ENCODE data around the gene TEX54.
"Not testable (repeated sequence)": the region's sequence is repeated elsewhere in the genome, so short reads cannot be mapped to it uniquely, and the experiment has no call there.

Gene TEX54

DNA sequence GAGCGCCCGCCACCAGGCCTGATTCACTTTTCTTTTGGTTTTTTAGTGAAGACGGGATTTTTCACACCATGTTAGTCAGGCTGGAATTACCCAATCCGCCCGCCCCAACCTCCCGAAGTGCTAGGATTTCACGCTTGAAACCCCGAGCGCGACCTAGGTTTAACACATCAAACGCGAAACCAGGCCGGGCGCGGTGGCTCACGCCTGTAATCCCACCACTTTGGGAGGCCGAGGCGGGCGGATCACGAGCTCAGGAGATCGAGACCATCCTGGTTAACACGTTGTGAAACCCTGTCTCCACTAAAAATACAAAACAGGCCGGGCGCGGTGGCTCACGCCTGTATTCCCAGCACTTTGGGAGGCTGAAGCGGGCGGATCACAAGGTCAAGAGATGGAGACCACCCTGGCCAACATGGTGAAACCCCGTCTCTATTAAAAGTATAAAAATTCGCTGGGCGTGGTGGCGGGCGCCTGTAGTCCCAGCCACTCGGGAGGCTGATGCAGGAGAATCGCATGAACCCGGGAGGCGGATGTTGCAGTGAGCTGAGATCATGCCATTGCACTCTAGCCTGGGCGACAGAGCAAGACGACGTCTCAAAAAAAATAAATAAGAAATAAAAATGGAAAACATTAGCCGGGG is 8.2 kb upstream of the TEX54 start:
- Histone ChIP-seq H3K27ac (peak overlapping the region; percentile 82 to 100 (median 98)), H3K4me3 (peak overlapping the region; percentile 61 to 96 (median 82))

GRCh38 chr11:62839050-62839945 is 6.7 kb upstream of the TEX54 start, which contains the start of gene WDR74:
WDR74 (minus strand) TSS chr11:62839590; CDS start chr11:62839570, 20 bp downstream.
- H3K4me3 ChIP-seq = peak within 1 kb of the TSS; percentile 61 to 96 (median 82)
- peak within 1 kb of the TSS; percentile 82 to 100 (median 98) for H3K27ac ChIP-seq

DNA sequence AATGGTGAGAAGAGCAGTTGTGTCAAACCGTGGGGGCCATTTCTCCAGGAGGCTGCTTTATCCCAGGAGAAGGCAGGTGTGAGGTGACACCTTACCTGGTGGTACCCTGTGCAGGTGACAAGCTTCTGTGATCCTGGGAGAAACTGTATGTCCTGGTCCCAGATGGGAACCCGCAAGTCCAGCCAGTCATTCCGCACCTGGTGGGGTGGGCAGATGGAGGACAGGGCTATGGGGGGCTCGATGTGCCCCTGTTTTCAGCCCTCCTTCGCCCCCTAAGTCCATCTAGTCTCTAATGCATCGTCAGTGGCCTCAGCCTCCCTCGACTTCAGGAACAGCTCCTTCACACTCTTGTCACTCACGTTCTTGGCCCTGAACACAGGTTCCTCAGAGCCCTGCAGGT is 2.7 kb upstream of the TEX54 start:
- Histone ChIP-seq H3K27ac (no peak overlapping the region), H3K4me3 (no peak overlapping the region)

DNA sequence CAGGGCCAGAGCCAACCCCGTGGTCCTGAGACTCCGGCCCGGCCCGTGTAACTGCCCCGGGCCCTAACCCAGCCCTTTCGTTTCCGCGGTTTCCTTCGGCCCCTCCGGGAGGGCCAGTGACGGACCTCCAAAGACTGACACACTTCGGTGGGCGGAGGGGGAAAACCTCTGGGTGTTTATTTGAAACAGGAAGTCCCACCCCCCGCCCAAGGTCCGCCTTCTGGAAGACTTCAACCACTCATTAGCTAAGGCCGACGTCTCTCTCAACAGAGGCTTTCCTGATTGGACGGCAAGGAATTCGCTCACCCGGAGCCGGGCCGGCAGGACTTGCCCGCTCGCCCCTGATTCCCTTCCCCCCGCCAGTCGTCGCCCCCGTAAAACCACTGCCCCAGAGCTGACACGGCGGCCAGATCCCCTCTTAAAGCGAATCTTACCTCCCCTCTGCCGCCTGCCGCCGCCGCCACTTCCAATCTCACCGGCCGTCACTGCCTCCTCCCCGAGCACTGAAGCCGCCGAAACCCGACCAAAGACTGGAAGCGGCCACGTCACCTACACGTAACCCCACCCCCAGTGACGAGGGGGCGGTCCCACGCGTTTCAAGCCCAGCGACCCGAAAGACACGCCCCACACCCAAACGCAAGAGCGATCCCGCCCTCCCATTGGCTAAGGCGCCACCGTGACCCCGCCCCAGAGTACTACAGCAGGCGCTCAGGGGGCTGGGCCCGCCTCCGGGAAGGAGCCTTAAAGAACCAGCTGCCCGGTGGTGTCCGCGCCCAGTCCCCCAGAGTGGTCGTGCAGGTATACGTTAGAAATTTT is 913 bp downstream of the TEX54 start, which contains the start of gene STX5:
Gene STX5 (minus strand): TSS at position 532 of the 816 bp plus-strand sequence. CDS start 808 bp downstream, outside the sequence.
- Histone ChIP-seq H3K27ac (peak within 1 kb of the TSS; percentile 76 to 99 (median 95)), H3K4me3 (peak within 1 kb of the TSS; percentile 73 to 98 (median 92))

- Histone ChIP-seq H3K27ac (peak overlapping the region; percentile 13 to 99 (median 95)), H3K4me3 (peak overlapping the region; percentile 73 to 98 (median 92))
Measured at GRCh38 chr11:62830904-62831519, 1.6 kb downstream of the TEX54 start.

- H3K27ac ChIP-seq, H3K4me3 ChIP-seq: not testable (repeated sequence)
Measured at GRCh38 chr11:62828130-62828529, 4.5 kb downstream of the TEX54 start.

GRCh38 chr11:62823677-62824076 is 9.0 kb downstream of the TEX54 start:
- Histone ChIP-seq H3K4me3 (no peak overlapping the region), H3K27ac (no peak overlapping the region)

GRCh38 chr11:62817129-62817528 is 15.5 kb downstream of the TEX54 start:
- Histone ChIP-seq H3K27ac (peak overlapping the region in 2 of 21 experiments; percentile 25 to 57), H3K4me3 (no peak overlapping the region)

GRCh38 chr11:62816557-62816956 is 16.1 kb downstream of the TEX54 start:
- H3K27ac ChIP-seq = peak overlapping the region in 1 of 21 experiments; percentile 57
- no peak overlapping the region for H3K4me3 ChIP-seq

DNA sequence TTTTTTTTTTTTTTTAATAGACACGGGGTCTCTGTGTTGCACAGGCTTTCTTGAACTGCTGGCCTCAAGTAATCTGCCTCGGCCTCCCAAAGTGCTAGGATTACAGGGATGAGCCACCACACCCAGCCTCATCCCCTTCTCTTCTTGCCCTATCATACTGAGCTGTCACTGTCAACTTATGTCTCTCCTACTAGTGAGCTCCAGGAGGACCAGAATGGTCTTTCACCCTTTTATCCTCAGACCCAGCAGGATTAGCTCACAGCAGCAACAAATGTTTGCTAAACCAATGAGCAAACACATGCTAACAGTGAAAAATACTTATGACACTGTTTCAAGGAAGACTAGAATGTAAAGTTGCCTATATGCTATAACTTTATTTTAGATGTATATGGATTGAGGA is 21.0 kb downstream of the TEX54 start:
- H3K27ac ChIP-seq = no peak overlapping the region
- no peak overlapping the region for H3K4me3 ChIP-seq

- H3K27ac ChIP-seq = no peak overlapping the region
- no peak overlapping the region for H3K4me3 ChIP-seq
Measured at GRCh38 chr11:62810748-62811147, 21.9 kb downstream of the TEX54 start.

GRCh38 chr11:62806611-62807121 is 26.0 kb downstream of the TEX54 start:
- Histone ChIP-seq H3K4me3 (peak overlapping the region in 1 of 7 experiments; percentile 96), H3K27ac (peak overlapping the region in 19 of 21 experiments; percentile 71 to 98 (median 92))

DNA sequence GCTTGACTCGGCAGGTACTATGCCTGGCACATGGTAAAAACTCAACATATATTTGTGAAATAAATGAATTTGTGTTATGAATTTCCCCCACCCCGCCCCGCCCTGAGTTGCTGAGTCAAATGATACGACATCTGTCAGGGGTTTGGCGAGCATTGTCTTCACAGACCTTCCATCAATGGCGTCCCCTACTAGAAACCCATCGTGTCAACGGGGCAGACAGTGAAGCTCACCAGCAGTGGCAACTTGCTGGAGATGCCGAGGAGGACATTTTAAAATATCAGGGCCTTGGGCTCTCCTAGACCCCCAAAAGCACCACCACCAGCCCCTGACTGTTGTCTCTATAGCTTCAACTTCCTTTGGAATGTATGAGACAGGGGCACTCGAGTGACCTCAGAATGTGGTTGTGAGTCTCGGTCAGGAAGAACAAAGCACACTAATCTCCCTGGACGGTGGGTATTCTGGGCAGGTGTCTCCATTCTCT is 26.6 kb downstream of the TEX54 start:
- H3K27ac ChIP-seq = peak overlapping the region in 20 of 21 experiments; percentile 52 to 98 (median 92)
- peak overlapping the region; percentile 73 to 96 (median 92) for H3K4me3 ChIP-seq

- peak within 1 kb of the TSS; percentile 71 to 98 (median 92) for H3K27ac ChIP-seq
Measured at GRCh38 chr11:62805076-62805892, 27.4 kb downstream of the TEX54 start, which contains the start of gene NXF1. NXF1 (minus strand) TSS chr11:62805440; CDS start chr11:62805356, 84 bp downstream.

GRCh38 chr11:62804310-62805075 is 28.1 kb downstream of the TEX54 start:
- peak overlapping the region; percentile 50 to 98 (median 92) for H3K27ac ChIP-seq
- H3K4me3 ChIP-seq = peak overlapping the region; percentile 73 to 96 (median 92)

More at GRCh38 chr11:62805076-62805892, 27.4 kb downstream of the TEX54 start, which contains the start of gene NXF1:
- peak within 1 kb of the TSS; percentile 73 to 96 (median 92) for H3K4me3 ChIP-seq

DNA sequence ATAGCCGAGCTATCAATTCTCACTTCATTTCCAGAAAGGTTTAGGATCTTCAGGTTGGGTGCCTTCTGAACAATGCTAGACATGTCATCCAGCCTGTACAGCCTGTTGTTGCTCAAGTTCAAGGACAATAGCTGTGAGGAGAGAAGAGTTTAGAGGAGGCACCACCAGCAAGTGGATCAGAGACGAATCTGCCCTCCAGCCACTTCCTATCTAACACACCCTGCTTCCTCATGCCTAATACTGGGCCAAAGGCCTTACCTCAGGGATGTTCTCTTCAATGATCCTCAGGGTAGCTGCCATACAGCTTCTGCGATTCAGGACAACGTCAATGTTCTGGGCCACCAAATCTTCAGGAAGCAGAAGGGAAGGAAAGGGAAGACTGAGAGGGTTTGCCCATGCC is 31.6 kb downstream of the TEX54 start:
- H3K27ac ChIP-seq = no peak overlapping the region
- H3K4me3 ChIP-seq = no peak overlapping the region

GRCh38 chr11:62799486-62799885 is 33.2 kb downstream of the TEX54 start:
- Histone ChIP-seq H3K27ac (peak overlapping the region in 2 of 21 experiments; percentile 3 to 13), H3K4me3 (no peak overlapping the region)

All from skin epidermis (tissue), 12 donors.